ENCODE data around the gene NLE1. TPM values are rescaled to one million over a fixed set of nuclear protein-coding genes. Genes with fewer than 3 reads are reported as not detected.

Gene NLE1
- total and polyA plus RNA-seq, 2 of the 8 experiments (the other 6 are each of a cell fraction or from before 2014, with no cell fraction given), result 50.4 to 51.5 TPM

- no peak for TF ChIP-seq KDM1A (IDR thresholded peaks at IDR 0.05; ENCODE audit: borderline replicate concordance, low read length)
Observed at GRCh38 chr17:35138218-35138617, 3.9 kb downstream of the NLE1 start (continued).
